HepG2 (cell line): ENCODE results near the gene NKD1. TPM values are rescaled to one million over a fixed set of nuclear protein-coding genes. Genes with fewer than 3 reads are reported as not detected.
A peak's percentile ranks its signal among the peaks of the same experiment; 100 is the strongest.

ENCODE experiments used
- ADNP ChIP-seq: sonication (generic); formaldehyde crosslinking; IDR thresholded peaks from 2 replicates; pipeline ENCODE4 v1.4.0; 2020; ENCODE audit warnings: missing genetic modification reagents
- E2F1 ChIP-seq: sonication (generic); formaldehyde crosslinking; IDR thresholded peaks from 2 replicates; pipeline ENCODE4 v1.5.0; 2020; ENCODE audit warnings: missing genetic modification reagents
- EP300 ChIP-seq, 3 experiments: sonication (generic) in 1 of 3; formaldehyde crosslinking in 1 of 3; IDR thresholded peaks; 2 replicates each; pipeline versions ENCODE4 v1.5.1 to v1.6.1; 2011 to 2020; ENCODE audit warnings: low read depth in 2 of 3, low read length in 2 of 3, borderline replicate concordance in 1 of 3, improper control_type of control experiment in 1 of 3, mild to moderate bottlenecking in 1 of 3, missing genetic modification reagents in 1 of 3, moderate library complexity in 1 of 3
- HDAC1 ChIP-seq: sonication (generic); formaldehyde crosslinking; IDR thresholded peaks from 2 replicates; pipeline ENCODE4 v1.5.1; 2020; ENCODE audit warnings: mild to moderate bottlenecking, missing genetic modification reagents
- KAT8 ChIP-seq: IDR thresholded peaks from 2 replicates; pipeline ENCODE4 v1.6.1; 2016; ENCODE audit warnings: missing genetic modification reagents, missing compliant biosample characterization
- KDM6A ChIP-seq: IDR thresholded peaks from 2 replicates; pipeline ENCODE4 v1.6.1; 2016; ENCODE audit warnings: low read depth
- MNT ChIP-seq: fragments of 450-650 bp; IDR thresholded peaks from 2 replicates; pipeline ENCODE4 v1.6.1; 2016
- MTF1 ChIP-seq: sonication (generic); formaldehyde crosslinking; IDR thresholded peaks from 2 replicates; pipeline ENCODE4 v1.5.0; 2020; ENCODE audit warnings: missing genetic modification reagents
- POLR2A ChIP-seq, 2 experiments: IDR thresholded peaks; 2 replicates each; pipeline ENCODE4 v1.6.1; 2011; ENCODE audit warnings: low read depth in 2 of 2, low read length in 2 of 2, mild to moderate bottlenecking in 1 of 2, moderate library complexity in 1 of 2; ENCODE audit not compliant: insufficient read depth in 1 of 2
- SAP130 ChIP-seq: IDR thresholded peaks from 2 replicates; pipeline ENCODE4 v1.6.1; 2016; ENCODE audit warnings: low read depth
- SRSF9 ChIP-seq: fragments of 200-400 bp; formaldehyde crosslinking; IDR thresholded peaks from 2 replicates; pipeline ENCODE4 v1.6.1; 2018; ENCODE audit warnings: borderline replicate concordance, mild to moderate bottlenecking, low read depth, low read length; ENCODE audit not compliant: insufficient read depth, poor library complexity, severe bottlenecking
- SSRP1 ChIP-seq: IDR thresholded peaks from 2 replicates; pipeline ENCODE4 v1.6.1; 2016; ENCODE audit warnings: control low read depth
- TFDP1 ChIP-seq: IDR thresholded peaks from 2 replicates; pipeline ENCODE4 v1.6.1; 2016; ENCODE audit warnings: missing compliant biosample characterization, missing genetic modification reagents, borderline replicate concordance
- ZBTB38 ChIP-seq: sonication (generic); formaldehyde crosslinking; IDR thresholded peaks from 2 replicates; pipeline ENCODE4 v1.5.1; 2020; ENCODE audit warnings: mild to moderate bottlenecking, missing genetic modification reagents
- ZBTB4 ChIP-seq: sonication (generic); formaldehyde crosslinking; IDR thresholded peaks from 2 replicates; pipeline ENCODE4 v1.4.0; 2020; ENCODE audit warnings: missing genetic modification reagents, mild to moderate bottlenecking, borderline replicate concordance
- ZNF335 ChIP-seq: sonication (generic); formaldehyde crosslinking; IDR thresholded peaks from 2 replicates; pipeline ENCODE4 v1.4.0; 2020; ENCODE audit warnings: missing genetic modification reagents
- ZNF44 ChIP-seq: sonication (generic); formaldehyde crosslinking; IDR thresholded peaks from 2 replicates; pipeline ENCODE4 v1.5.1; 2020; ENCODE audit warnings: mild to moderate bottlenecking, missing genetic modification reagents
- ZNF597 ChIP-seq: sonication (generic); formaldehyde crosslinking; IDR thresholded peaks from 2 replicates; pipeline ENCODE4 v1.5.0; 2020; ENCODE audit warnings: missing genetic modification reagents
- ZNF703 ChIP-seq: sonication (generic); formaldehyde crosslinking; IDR thresholded peaks from 2 replicates; pipeline ENCODE4 v1.5.1; 2020; ENCODE audit warnings: missing genetic modification reagents, mild to moderate bottlenecking, moderate library complexity, borderline replicate concordance
- ZNF788 ChIP-seq: sonication (generic); formaldehyde crosslinking; IDR thresholded peaks from 2 replicates; pipeline ENCODE4 v1.5.0; 2020; ENCODE audit warnings: mild to moderate bottlenecking, missing genetic modification reagents, borderline replicate concordance
- polyA plus RNA-seq, 8 experiments: library from polyadenylated mRNA; depleted of rRNA in 3 of 8; stranded (reverse) in 7 of 8; unstranded in 1 of 8; fragments of >200 nt; fragmentation: Illumina TruSeq in 4 of 8; extraction: Trizol in 4 of 8; gene quantifications; 2 replicates each; pipeline versions ENCODE4 v1.2.1 to v1.2.3, GENCODE V29; 2011 to 2016; ENCODE audit warnings: low read depth in 4 of 8, missing spikeins in 1 of 8, mixed read lengths in 1 of 8; ENCODE audit not compliant: insufficient read depth in 1 of 8
- total RNA-seq, 5 experiments: library from RNA; depleted of rRNA; stranded (reverse); fragments of >200 nt; fragmentation: Illumina TruSeq; extraction: Trizol; gene quantifications; 2 replicates each; pipeline ENCODE4 v1.2.3, GENCODE V29; 2016; ENCODE audit warnings: low read depth in 1 of 5

NKD1 gene
- total and polyA plus RNA-seq, 2 of the 13 experiments (the other 11 are each of a cell fraction or from before 2014, with no cell fraction given), result 70.4 to 121 TPM

GRCh38 chr16:50539053-50539695, 9.0 kb upstream of the NKD1 start (continued):
- TF ChIP-seq ZBTB4 (CRISPR knock-in tag), result no peak; the same call in 1 of the 2 replicates
- TF ChIP-seq ZNF703, result no peak
- peak; percentile 70 for TF ChIP-seq KAT8 (CRISPR knock-in tag)
- TF ChIP-seq ZBTB38 (CRISPR knock-in tag), result 0 out of 2 replicates have a peak, but pooled peaks have one; percentile 1
- TF ChIP-seq SSRP1 (CRISPR knock-in tag), result no peak
- no peak for TF ChIP-seq ZNF597
- TF ChIP-seq ZNF788 (CRISPR knock-in tag), result peak; percentile 89
- TF ChIP-seq SRSF9, result no peak
- no peak for TF ChIP-seq E2F1
- TF ChIP-seq SAP130 (CRISPR knock-in tag), result peak; percentile 92
- peak; percentile 43 to 97; a peak in 2 of 4 replicates for TF ChIP-seq EP300 (IDR thresholded peaks at IDR 0.05; ENCODE audit: low read depth in 2 of 2, low read length in 2 of 2)
- peak; percentile 91 for TF ChIP-seq EP300 (CRISPR knock-in tag; IDR thresholded peaks at IDR 0.05; ENCODE audit: borderline replicate concordance)
- TF ChIP-seq ADNP (CRISPR knock-in tag), result no peak
- peak; percentile 29; the same call in 1 of the 2 replicates for TF ChIP-seq MNT
- TF ChIP-seq HDAC1, result peak; percentile 76; the same call in 1 of the 2 replicates
- peak; percentile 77; the same call in 1 of the 2 replicates for TF ChIP-seq KDM6A (CRISPR knock-in tag)
- no peak for TF ChIP-seq ZNF44
- peak in 1 of 2 experiments; percentile 65; a peak in 3 of 4 replicates for TF ChIP-seq POLR2A (IDR thresholded peaks at IDR 0.05; ENCODE audit: insufficient read depth in 1 of 2, low read depth in 2 of 2, low read length in 2 of 2)
- TF ChIP-seq TFDP1, result peak; percentile 29; the same call in 1 of the 2 replicates
- TF ChIP-seq MTF1 (CRISPR knock-in tag), result no peak
- no peak for TF ChIP-seq ZNF335 (CRISPR knock-in tag)
